Nephron (organoid): ENCODE measurements around the gene ZNF239.
A peak's percentile ranks its signal among the peaks of the same experiment; 100 is the strongest.

Experiments used
- H3K27ac Mint-ChIP-seq, 3 experiments: 2 replicates each; pipeline ENCODE4 v1.8.0; 2020; ENCODE audit warnings: mixed read lengths in 3 of 3, mild to moderate bottlenecking in 2 of 3, moderate library complexity in 1 of 3
- H3K27me3 Mint-ChIP-seq: 2 replicates; pipeline ENCODE4 v1.8.0; 2021; ENCODE audit warnings: low read depth, mild to moderate bottlenecking, moderate library complexity, mixed read lengths
- H3K36me3 Mint-ChIP-seq: 2 replicates; pipeline ENCODE4 v1.8.0; 2020; ENCODE audit warnings: low read depth, mixed read lengths
- H3K4me1 Mint-ChIP-seq: 2 replicates; pipeline ENCODE4 v1.8.0; 2020; ENCODE audit warnings: mixed read lengths
- H3K4me3 Mint-ChIP-seq, 3 experiments: 2 replicates each; pipeline ENCODE4 v1.8.0; 2020; ENCODE audit warnings: mild to moderate bottlenecking in 3 of 3, mixed read lengths in 3 of 3, moderate library complexity in 2 of 3
- H3K9me3 Mint-ChIP-seq: 2 replicates; pipeline ENCODE4 v1.8.0; 2020; ENCODE audit warnings: mixed read lengths
- CTCF ChIP-seq, 3 experiments: fragments of 200-600 bp; sonication (generic); IDR thresholded peaks; one replicate each; pipeline ENCODE4 v1.5.0; 2021; ENCODE audit warnings: antibody characterized with exemption in 3 of 3; ENCODE audit not compliant: unreplicated experiment in 3 of 3

ZNF239 gene

DNA sequence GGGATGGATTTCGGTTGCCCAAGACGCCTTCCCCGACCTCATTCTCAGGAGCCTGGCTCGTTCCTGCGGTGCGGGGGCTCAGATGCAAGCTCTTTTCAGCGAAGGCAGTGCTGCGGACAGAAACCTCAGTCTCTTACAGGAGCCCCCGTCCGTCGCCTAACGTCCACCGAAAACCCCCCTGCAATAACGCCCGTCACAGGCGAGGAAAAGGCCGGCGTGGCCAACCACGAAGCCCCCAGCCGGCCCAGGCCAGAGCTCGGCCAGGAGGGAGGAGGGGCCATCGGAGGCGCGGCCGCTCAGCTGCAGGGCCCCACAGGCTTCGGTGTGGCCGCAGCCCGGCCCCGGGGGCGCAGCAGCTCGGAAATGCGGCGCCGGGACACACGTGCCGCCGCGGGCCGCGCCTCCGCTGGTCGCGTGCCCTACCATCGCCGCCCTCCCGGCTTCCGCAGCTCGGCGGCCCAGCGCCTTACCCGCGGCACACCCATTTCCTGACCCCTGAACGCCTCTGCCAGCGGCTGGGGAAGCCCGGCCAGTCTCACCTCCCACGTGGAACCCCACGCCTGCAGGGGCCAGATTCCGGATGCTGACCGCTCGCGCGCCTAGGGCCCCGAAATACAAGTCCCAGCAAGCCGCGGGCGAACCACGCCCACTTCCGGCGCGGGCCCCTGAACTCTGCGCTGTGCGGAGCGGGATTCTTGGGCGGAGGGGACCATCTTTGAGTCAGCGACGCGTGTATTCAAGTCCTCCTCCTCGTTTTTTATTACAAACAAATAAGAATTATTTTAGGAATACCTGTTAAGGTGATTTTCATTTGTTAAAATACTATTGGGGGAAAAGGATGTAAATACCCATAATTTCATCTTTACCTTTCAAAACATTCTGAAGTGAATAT is at the start of gene ZNF239:
Gene ZNF239 (minus strand): TSS at position 616 of the 892 bp plus-strand sequence. CDS start 16,537 bp downstream, outside the sequence.
- peaks cover 10% of the 10 kb centered on the region for H3K27me3 Mint-ChIP-seq
- H3K27ac Mint-ChIP-seq: peak within 1 kb of the TSS; percentile 51 to 80 (median 78)
- peaks cover 15% of the 10 kb centered on the region for H3K36me3 Mint-ChIP-seq
- H3K4me1 Mint-ChIP-seq: peaks cover 22% of the 10 kb centered on the region
- H3K4me3 Mint-ChIP-seq: peak within 1 kb of the TSS; percentile 91 to 96 (median 96)
- TF ChIP-seq CTCF (IDR thresholded peaks at IDR 0.05; ENCODE audit: unreplicated experiment in 3 of 3): no peak
- H3K9me3 Mint-ChIP-seq: peaks cover 8% of the 10 kb centered on the region

DNA sequence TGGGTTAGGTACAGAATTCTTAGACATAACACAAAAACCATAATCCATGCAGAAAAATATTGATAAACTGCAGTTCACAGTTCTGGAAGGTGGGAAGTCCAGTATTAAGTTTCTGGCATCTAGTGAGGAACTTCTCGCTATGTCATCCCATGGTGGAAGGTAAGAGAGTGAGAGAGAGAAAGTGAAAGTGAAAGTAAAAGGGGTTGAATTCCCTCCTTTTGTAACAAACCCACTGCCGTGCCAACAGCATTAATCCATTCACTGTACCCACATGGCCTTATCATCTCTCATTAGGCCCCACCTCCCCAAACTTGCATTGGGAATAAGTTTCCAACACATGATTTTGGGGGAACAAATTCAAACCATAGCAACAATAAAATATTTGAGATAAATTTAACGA is 48.9 kb upstream of the ZNF239 start:
- H3K4me3 Mint-ChIP-seq: peak overlapping the region in 1 of 3 experiments; percentile 3
- H3K9me3 Mint-ChIP-seq: peaks cover 16% of the 10 kb centered on the region
- H3K4me1 Mint-ChIP-seq: peaks cover 3% of the 10 kb centered on the region
- no peak overlapping the region for H3K27ac Mint-ChIP-seq
- TF ChIP-seq CTCF (IDR thresholded peaks at IDR 0.05; ENCODE audit: unreplicated experiment in 3 of 3): no peak
- peaks cover 4% of the 10 kb centered on the region for H3K36me3 Mint-ChIP-seq
- H3K27me3 Mint-ChIP-seq: no peaks in the 10 kb centered on the region

GRCh38 chr10:43622038-43622437 is 47.6 kb upstream of the ZNF239 start:
- Mint-ChIP-seq H3K4me3 (no peak overlapping the region), H3K9me3 (peaks cover 17% of the 10 kb centered on the region), H3K36me3 (peaks cover 14% of the 10 kb centered on the region), H3K27ac (no peak overlapping the region), H3K4me1 (peaks cover 3% of the 10 kb centered on the region), H3K27me3 (no peaks in the 10 kb centered on the region)
- TF ChIP-seq CTCF (IDR thresholded peaks at IDR 0.05; ENCODE audit: unreplicated experiment in 3 of 3): no peak

DNA sequence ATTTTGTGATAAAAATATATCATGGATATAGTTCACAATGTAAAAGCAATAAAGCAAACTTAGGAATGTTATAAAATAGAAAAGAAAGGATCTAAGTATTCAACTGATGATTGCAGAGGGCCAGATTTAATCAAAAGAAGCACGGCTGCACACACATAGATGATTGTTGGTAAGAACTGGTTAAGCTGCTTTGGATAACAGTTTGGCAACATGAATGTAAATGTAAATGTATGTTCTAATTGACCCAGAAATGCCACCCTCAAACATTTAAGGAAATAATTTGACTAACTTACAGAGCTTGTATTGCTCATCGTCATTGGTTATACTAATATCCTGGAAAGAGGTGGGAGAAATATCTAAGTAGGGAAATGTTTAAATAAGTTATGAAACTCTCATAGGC is 45.0 kb upstream of the ZNF239 start:
- peaks cover 37% of the 10 kb centered on the region for H3K9me3 Mint-ChIP-seq
- H3K36me3 Mint-ChIP-seq: peaks cover 40% of the 10 kb centered on the region
- H3K27me3 Mint-ChIP-seq: no peaks in the 10 kb centered on the region
- peaks cover 3% of the 10 kb centered on the region for H3K4me1 Mint-ChIP-seq
- no peak overlapping the region for H3K4me3 Mint-ChIP-seq
- no peak for TF ChIP-seq CTCF (IDR thresholded peaks at IDR 0.05; ENCODE audit: unreplicated experiment in 3 of 3)
- no peak overlapping the region for H3K27ac Mint-ChIP-seq

DNA sequence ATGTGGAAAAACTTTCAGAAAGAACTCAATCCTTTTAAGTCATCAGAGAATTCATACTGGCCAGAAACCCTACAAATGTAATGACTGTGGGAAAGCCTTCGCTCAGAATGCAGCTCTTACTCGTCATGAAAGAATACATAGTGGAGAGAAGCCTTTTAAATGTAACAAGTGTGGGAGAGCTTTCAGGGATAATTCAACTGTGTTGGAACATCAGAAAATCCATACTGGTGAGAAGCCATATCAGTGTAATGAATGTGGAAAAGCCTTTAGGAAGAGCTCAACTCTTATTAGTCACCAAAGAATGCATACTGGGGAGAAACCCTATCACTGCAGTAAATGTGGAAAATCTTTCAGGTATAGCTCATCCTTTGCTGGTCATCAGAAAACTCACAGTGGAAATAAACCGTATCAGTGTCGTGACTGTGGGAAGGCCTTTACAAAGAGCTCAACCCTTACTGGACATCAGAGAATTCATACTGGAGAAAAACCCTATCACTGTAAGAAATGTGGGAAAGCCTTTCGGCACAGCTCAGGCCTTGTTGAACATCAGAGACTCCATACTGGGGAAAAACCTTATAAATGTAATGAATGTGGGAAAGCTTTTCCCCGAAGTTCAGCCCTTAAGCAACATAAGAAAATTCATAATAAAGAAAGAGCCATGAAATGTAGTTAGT is 42.4 kb upstream of the ZNF239 start:
- Mint-ChIP-seq H3K27me3 (peaks cover 3% of the 10 kb centered on the region), H3K4me3 (no peak overlapping the region), H3K4me1 (no peaks in the 10 kb centered on the region), H3K36me3 (peaks cover 64% of the 10 kb centered on the region), H3K9me3 (peaks cover 37% of the 10 kb centered on the region), H3K27ac (no peak overlapping the region)
- TF ChIP-seq CTCF (IDR thresholded peaks at IDR 0.05; ENCODE audit: unreplicated experiment in 3 of 3): no peak
